ENCODE results near the gene CDK18. TPM values are rescaled to one million over a fixed set of nuclear protein-coding genes. Genes with fewer than 3 reads are reported as not detected.

Gene CDK18
- total RNA-seq, 1 experiment from 2014 or later, result 38.5 TPM

DNA sequence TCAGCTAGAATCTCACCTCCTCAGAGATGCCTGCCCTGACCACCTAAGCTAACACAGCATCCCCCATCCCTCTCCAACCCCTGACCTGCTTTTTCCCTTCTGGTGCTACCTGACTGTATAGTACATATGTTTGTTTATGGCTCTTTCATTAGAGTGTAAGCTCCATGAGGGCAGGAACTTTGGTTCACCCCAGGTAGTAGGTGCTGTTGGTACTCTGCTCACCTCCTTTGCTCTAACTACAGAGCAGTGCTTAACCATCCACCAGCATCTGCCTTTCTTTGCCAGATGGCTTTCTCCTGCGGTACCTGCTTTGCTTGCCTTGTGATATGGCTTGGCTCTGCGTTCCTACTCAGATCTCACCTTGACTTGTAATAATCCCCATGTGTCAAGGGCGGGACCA is 29.9 kb upstream of the CDK18 start:
- Mint-ChIP-seq H3K4me3 (no peak overlapping the region), H3K27ac (no peak overlapping the region)
- H3K79me1 ChIP-seq (ENCODE audit: insufficient read depth, low read depth, low read length, poor library complexity, severe bottlenecking), result no peaks in the 10 kb centered on the region

More for the DNA sequence above, 29.9 kb upstream of the CDK18 start:
- H3T11ph ChIP-seq (ENCODE audit: low read length), result no peak overlapping the region
- peaks cover 43% of the 10 kb centered on the region for H3K27me3 Mint-ChIP-seq (ENCODE audit: low read depth)
- no peak overlapping the region for H3K14ac ChIP-seq (ENCODE audit: insufficient read depth, low read length)
- no peak overlapping the region for H3K56ac ChIP-seq (ENCODE audit: insufficient read length, low read depth, low read length)
- TF ChIP-seq, protein P1, sequence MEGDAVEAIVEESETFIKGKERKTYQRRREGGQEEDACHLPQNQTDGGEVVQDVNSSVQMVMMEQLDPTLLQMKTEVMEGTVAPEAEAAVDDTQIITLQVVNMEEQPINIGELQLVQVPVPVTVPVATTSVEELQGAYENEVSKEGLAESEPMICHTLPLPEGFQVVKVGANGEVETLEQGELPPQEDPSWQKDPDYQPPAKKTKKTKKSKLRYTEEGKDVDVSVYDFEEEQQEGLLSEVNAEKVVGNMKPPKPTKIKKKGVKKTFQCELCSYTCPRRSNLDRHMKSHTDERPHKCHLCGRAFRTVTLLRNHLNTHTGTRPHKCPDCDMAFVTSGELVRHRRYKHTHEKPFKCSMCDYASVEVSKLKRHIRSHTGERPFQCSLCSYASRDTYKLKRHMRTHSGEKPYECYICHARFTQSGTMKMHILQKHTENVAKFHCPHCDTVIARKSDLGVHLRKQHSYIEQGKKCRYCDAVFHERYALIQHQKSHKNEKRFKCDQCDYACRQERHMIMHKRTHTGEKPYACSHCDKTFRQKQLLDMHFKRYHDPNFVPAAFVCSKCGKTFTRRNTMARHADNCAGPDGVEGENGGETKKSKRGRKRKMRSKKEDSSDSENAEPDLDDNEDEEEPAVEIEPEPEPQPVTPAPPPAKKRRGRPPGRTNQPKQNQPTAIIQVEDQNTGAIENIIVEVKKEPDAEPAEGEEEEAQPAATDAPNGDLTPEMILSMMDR (conservative IDR thresholded peaks at IDR 0.05), result no peak
- no peak overlapping the region for H3K23ac ChIP-seq (ENCODE audit: insufficient read length, low read depth, low read length)
- H3K27me3 ChIP-seq (ENCODE audit: insufficient read depth, low read length), result no peaks in the 10 kb centered on the region
- no peaks in the 10 kb centered on the region for H3K4me1 ChIP-seq (ENCODE audit: insufficient read depth, low read length)
- no peaks in the 10 kb centered on the region for H3K9me3 ChIP-seq (ENCODE audit: control insufficient read depth, low read depth, low read length)
- H4K8ac ChIP-seq (replicated peaks; ENCODE audit: insufficient read length, low read depth, low read length), result no peak overlapping the region
- no peak overlapping the region for H2AFZ ChIP-seq (ENCODE audit: low read length)
- H3K18ac ChIP-seq (ENCODE audit: insufficient read length, low read depth, low read length), result no peak overlapping the region
- H3K9ac ChIP-seq (ENCODE audit: extremely low read depth, insufficient read length, low read length), result no peak overlapping the region
- H3K4me1 Mint-ChIP-seq, result peaks cover 32 to 35% of the 10 kb centered on the region in 2 experiments
- no peak overlapping the region for H2BK12ac ChIP-seq (ENCODE audit: insufficient read length, low read depth, low read length)
- H3K9me3 Mint-ChIP-seq, result peaks cover 11 to 14% of the 10 kb centered on the region in 2 experiments
- no peak overlapping the region for H3K4ac ChIP-seq (ENCODE audit: low read depth, low read length)
- DNase-seq, result no peak
- peaks cover 2% of the 10 kb centered on the region for H4K20me1 ChIP-seq (ENCODE audit: control insufficient read depth, insufficient read depth, insufficient read length)
- H3K36me3 Mint-ChIP-seq (ENCODE audit: insufficient read depth in 1 of 3, low read depth in 3 of 3), result peaks cover 0 to 11% (median 5%) of the 10 kb centered on the region in 3 experiments; a peak in 3 of 7 replicates
- WGBS (ENCODE audit: extremely low coverage, insufficient read length, low lambda C conversion rate), result no CpG with 5 or more reads among the region's 3 CpGs
- no peak overlapping the region for H2BK20ac ChIP-seq (ENCODE audit: low read depth, low read length, poor library complexity, severe bottlenecking)
- no peak overlapping the region for H2BK15ac ChIP-seq (ENCODE audit: low read depth, low read length)
- no peak overlapping the region for H2AK5ac ChIP-seq (ENCODE audit: insufficient read length, low read length)
- no peak overlapping the region for H2BK120ac ChIP-seq (ENCODE audit: low read depth, low read length, poor library complexity, severe bottlenecking)
- H4K91ac ChIP-seq (ENCODE audit: insufficient read length, low read depth, low read length), result no peak overlapping the region
- no peaks in the 10 kb centered on the region for H3K79me2 ChIP-seq (ENCODE audit: insufficient read depth, low read length)
- H3K27ac ChIP-seq (ENCODE audit: insufficient read length, low read depth, low read length), result no peak overlapping the region
- no peak overlapping the region for H3K4me2 ChIP-seq (ENCODE audit: insufficient read depth, insufficient read length, low read length)
- H3K23me2 ChIP-seq (ENCODE audit: insufficient read length, low read depth, low read length, poor library complexity, severe bottlenecking), result no peaks in the 10 kb centered on the region
- H2BK5ac ChIP-seq (ENCODE audit: insufficient read length, low read length), result no peak overlapping the region
- no peak overlapping the region for H4K5ac ChIP-seq (ENCODE audit: insufficient read length, low read depth, low read length)
